HG03280 (cell line): Measurements from ENCODE around the gene TMEM183A.
"Not testable (repeated sequence)": the region's sequence is repeated elsewhere in the genome, so short reads cannot be mapped to it uniquely, and the experiment has no call there.

Experiments used
- ATAC-seq: cut with Tn5 transposase; IDR thresholded peaks from one replicate; pipeline ENCODE4 v1.9.1; 2021; ENCODE audit warnings: mild to moderate bottlenecking, moderate library complexity; ENCODE audit not compliant: unreplicated experiment

TMEM183A gene

DNA sequence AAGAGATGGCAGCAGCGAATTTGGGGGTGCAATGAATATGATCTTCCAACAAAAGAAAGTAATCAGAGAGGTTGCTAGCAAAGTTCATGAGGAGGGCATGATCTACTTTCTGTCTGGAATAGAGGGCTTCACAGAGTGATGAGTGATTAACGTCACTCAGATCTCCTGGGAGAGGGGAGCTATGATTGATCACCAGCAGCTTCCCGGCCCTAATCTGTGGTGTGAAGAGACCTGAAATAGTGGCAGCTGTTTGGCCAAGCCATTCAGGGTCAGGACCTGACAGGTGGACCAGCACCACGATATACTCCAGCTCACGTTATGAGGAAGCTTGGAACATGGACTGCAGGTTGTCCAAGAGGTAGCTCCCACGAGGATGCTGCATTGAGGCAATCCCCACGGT lies 19.9 kb upstream of the TMEM183A start:
- no peak for ATAC-seq

DNA sequence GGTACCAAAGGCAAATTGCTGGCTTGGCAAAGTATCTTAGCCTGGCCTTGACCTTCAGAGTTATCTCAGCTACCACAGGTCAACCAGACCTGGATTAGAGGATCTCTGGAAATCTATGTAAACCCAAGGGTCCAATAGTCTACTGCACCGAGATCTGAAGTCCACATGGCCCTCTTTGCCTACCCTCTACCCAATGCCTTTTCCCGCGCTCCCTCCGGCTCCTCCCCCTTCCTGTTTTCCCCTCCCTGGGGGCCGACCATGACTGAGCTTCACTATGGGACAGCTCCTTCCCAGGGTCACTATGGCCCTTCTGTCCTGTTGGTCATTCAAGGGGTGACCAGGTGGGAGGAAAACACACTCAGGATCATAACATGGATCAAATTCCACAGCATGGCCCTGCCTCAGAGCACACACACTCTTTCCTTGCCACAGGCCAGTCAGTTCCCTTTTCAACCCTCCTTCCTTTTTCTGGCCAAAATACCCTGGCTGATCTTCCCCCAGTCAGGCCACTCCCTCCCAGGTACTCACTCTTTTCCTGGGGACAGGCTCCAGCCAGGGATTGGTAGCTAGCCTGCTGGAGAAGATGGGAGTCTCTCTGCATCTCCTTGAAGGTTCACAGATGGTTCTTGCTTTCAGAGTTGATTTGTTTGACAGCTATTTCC lies 19.1 kb upstream of the TMEM183A start:
- no peak for ATAC-seq

DNA sequence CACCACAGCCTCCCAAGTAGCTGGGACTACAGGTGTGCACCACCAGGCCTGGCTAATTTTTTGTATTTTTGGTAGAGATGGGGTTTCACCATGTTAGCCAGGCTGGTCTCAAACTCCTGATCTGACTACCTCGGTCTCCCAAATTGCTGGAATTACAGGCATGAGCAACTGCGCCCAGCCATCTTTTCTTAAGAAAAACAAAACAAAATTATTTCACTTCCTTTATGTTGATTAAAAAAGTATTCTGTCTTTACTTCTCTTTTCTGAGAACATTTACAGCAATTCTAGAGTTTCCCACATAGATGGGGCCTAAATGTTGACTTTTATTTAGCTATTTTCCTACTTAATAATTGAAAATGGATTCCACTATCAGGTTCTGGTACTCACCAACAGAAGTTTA lies 17.3 kb upstream of the TMEM183A start:
- no peak for ATAC-seq

DNA sequence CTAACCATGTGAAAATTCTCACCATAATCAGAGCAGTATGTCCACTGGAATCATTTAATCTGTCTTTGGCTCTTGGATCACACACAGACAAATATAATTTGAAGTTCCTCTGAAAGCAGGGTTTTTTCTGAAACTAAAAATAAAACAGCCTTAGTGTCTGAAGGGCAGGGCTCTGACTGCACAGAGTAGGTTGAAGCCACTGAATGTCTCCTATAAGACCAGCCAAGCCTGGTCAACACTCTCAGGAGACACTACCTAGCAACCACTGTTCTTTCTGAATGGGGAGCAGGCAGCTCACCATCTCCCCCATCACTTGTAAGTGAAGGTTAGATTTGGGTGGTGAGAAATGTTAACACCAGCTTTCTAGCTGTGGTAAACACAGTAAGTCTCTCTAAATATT lies 16.1 kb upstream of the TMEM183A start:
- no peak for ATAC-seq

DNA sequence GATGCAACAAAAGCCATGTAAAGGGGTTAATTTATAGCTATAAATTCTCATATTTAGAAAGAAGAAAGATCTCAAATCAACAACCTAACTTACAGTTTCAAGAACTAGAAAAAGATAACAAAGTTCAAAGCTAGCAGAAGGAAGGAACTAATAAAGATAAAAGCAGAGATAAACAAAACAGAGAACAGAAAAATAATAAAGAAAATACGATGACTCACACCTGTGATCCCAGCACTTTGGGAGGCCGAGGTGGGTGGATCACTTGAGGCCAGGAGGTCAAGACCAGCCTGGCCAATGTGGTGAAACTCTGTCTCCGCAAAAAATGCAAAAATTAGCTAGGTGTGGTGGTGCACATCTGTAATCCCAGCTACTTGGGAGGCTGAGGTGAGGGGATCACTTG lies 12.4 kb upstream of the TMEM183A start:
- ATAC-seq: no peak

DNA sequence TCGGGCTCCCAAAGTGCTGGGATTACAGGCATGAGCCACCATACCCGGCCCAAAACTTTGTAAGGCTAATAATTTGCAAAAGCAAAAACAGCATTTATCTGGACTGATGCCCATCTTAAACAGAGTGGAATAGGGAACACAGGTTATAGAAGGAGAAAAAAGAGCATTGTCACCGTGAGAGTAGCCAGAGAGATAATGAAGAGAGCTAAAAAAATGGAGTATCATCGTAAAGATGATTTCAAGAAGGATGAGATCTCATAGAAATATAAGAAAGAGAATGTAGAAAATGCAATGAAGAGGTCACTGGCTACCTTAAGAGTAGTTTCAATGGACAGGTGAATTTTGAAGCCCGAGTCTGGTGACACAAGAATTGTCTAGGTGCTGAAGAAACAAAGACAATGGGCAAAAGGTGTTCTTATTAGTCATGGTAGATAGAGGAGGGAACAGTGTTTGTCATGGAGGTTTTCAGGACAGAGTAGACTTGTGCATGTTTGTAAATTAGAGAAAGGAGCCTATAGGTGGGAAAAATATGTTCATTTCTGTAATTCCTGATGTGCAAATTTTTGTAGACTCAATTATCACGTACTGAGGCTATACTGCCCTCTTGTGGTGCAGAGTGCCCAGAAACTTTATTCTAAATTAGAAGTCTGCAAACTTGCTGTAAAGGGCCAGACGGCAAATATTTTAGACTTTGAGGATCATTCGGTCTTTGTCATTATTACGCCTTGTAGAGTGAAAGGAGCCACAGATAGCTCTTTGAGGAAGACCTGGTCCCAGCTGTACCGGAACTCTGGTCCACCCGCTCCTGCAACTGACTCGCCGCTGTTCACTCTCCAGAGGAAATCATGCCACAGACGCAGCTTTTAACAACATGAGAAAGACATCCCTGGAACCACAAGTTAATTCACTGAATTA lies 8.1 kb upstream of the TMEM183A start:
- no peak for ATAC-seq

DNA sequence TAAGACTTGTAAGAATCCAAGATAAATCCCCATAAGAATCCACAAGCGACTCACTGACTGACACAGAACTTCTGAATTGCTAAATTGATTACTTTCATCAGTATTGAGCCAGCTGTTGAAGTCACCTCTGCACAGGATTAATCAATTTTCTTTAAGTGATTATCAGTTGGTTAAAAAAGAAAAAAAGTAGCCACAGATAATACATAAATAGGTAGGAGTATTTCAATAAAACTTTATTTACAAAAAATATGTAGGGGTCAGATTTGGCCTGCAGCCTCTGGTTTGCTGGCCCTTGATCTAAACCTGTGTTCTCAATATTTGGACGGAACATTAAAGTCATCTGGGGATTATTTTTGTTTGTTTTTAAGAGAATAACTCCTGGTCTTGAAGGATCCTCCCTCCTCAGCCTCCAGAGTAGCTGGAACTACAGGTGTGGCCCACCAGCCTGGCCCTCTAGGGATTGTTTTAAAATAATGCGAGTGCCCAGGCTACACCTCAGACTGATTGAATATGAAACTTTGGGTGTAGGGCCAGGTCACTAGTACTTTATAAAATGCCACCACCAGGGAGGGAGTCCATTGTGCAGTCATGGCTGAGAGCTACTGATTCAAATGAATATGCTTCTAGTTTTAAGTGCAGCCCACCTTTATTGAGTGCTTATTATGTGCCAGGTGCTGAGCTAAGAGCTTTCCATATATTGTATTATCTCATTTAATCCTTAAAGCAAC lies 6.8 kb upstream of the TMEM183A start:
- ATAC-seq: no peak

DNA sequence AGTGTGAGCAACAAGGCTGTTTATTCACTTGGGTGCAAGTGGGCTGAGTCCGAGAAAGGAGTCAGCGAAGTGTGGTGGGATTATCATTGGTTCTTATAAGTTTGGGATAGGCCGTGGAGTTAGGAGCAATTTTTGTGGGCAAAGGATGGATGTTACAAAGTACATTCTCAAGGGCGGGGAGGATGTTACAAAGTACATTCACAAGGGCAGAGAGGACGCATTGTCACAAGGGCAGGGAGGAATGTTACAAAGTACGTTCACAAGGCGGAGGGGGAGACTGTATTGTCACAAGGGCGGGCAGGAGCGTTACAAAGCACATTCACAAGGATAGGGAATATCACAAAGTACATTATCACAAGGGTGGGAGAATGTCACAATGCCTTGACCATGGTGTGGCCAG lies 5.2 kb upstream of the TMEM183A start:
- ATAC-seq: no peak

DNA sequence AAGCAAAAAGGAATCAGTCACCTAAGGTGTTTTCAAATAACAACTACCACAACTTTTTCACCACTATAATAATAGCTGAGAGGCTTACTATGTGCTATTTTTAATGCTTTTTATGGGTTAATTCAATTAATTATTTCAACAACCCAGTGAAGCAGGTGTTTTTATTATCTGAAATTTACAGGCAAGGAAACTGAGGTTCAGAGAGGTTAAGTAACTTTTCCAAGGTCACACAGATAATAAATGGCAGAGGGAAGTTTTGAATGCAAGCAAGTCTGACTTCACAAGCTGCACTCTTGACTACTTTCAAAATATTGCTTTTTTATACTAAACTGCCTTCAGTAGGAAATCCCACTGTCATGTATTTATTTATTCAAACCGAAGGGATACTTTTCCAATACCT lies 4.2 kb upstream of the TMEM183A start:
- no peak for ATAC-seq

DNA sequence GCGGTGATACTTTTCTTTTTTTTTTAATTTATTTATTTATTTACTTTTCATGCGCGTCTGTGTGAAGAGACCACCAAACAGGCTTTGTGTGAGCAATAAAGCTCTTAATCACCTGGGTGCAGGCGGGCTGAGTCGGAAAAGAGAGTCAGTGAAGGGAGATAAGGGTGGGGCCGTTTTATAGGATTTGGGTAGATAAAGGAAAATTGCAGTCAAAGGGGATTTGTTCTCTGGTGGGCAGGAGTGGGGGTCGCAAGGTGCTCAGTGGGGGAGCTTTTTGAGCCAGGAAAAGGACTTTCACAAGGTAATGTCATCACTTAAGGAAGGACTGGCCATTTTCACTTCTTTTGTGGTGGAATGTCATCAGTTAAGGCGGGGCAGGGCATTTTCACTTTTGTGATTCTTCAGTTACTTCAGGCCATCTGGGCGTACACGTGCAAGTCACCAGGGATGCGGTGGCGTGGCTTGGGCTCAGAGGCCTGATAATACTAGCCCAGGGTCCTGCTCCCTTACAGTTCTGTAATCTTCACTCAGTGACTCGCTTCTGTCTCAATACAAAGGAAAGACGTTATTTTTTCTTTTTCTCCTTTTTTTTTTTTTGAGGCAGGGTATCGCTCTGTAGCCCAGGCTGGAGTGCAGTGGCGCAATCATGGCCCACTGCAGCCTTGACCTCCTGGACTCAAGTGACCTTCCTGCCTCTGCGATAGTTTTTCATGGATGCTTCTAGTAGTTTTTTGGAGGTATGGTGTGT lies 1.6 kb upstream of the TMEM183A start:
- not testable (repeated sequence) for ATAC-seq

DNA sequence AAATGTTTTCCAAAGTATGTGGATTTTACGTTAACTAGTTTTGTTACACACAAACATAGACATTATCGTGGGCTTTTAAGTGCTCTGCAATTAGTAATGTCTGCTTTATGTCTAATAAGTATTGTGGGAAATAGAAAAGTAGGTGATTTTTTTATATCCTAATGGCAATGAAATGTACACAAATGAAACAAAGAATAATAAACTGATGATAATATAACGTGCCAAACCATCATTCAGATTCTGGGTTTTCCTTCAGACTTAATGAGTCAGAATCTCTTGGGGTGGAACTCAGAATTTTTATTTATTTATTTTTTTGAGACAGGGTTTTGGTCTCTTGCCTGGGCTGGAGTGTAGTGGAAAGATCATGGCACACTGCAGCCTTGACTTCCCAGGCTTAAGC lies 2.0 kb downstream of the TMEM183A start:
- no peak for ATAC-seq

DNA sequence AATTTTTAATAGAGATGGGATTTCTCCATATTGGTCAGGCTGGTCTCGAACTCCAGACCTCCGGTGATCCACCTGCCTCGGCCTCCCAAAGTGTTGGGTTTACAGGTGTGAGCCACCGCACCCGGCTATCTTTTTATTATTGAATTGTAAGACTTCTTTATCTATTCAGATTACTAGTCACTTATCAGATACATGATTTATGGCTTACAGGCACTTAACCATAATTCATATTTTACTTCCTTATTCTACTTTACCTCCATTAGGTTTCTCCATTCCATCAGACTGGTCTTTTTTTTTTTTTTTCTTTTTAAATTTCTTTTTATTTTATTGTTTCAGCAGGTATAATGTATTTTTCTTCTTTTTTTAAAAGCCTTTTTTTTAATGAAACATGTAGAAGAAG lies 4.4 kb downstream of the TMEM183A start:
- ATAC-seq: no peak

DNA sequence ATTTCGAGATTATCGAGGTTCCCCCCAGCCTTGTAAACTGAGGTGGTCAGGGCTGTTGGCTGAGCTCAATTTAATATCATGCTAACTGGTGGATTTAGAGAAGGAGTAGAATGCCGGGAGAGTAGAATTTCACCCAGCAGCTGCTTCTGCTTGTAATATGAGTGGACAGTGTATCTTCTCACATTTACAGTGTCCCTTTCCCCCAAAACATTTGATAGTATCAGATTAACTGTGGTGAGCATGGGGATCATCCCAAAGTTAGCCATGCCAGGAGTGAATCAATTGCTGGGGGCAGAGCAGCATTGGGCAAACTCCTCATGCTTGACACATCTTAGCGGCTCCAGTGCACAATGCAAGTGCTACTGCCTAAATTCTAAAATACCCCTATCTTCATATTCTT lies 9.9 kb downstream of the TMEM183A start:
- no peak for ATAC-seq

DNA sequence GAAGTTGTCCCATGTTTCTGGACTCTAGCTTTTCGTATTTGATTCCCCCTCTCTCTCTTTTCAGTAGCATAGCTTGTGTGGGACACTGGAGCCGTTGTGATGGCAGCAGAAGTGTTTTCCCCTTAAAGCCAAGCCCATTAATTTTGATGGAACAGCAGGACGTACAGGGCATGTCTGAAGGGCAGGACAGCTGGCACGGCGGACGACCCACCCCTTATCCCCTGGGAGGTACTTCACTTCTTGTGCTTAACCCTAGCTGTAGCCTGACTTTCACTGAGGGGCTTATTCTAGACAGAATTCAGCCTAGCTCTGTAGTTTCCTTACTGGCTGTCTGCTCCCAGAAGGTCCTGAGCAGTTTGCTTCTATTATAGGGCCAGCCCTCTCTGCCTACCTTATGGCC lies 10.5 kb downstream of the TMEM183A start:
- ATAC-seq: no peak

DNA sequence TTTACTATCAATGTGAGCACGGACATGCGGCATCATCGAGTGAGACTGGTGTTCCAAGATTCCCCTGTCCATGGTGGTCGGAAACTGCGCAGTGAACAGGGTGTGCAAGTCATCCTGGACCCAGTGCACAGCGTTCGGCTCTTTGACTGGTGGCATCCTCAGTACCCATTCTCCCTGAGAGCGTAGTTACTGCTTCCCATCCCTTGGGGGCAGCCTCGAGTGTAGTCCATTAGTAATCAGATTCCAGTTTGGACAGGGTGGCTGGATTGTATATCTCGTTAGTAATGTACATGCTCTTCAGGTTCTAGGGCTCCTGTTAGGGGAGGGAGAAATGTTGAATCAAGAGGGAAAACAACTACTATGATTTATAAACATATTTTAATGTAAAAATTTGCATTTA lies 15.7 kb downstream of the TMEM183A start:
- ATAC-seq: not testable (repeated sequence)

DNA sequence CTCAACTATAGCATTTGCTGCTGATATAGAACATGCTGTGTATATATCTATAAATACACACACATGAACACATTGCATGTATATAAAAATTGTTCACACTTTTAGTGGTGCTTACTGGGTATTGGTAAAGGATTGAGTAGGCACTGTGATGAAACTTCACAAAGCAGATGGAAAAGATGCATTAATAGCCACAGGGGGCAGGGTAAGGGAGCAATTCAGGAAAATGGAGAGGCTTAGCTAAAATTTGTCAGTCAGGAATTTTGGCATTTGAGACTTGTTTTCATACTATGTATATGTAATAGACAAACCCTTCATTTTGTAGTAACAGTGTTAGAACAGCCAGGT lies 18.5 kb downstream of the TMEM183A start:
- ATAC-seq: no peak

DNA sequence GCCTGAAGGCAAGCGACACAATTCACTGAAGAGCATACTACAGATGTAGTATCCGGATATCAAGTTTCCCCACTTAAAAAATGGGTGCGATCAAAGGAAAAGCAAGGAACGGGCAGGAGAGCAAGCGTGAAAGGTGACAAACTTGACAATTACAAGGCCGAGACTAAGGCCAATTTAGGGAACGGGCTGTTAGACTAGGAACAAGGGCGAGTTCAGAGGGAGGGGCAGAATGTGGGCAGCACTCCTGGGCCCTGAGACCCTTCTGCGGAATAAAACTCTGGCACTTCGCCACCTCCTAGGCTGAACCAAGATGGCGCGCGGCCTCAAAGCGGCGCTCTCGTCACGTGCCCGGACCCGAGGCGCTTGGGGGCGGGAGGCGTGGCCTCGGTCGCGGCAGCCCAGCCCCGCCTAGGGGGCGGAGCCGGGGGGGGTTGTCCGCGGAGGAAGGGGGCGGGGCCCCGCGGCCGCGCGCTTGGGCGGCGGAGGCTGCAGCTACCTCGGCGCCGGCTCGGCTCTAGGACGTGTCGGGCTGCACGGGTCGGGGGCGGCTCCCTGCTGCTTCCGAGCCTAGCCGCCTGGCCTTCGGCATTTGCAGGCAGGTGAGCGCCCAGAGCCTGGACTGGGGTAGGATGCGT lies 19.0 kb downstream of the TMEM183A start, which contains the start of gene PPFIA4:
PPFIA4 (plus strand) TSS at position 461 of the 635 bp plus-strand sequence. CDS start 12,518 bp downstream, outside the sequence.
- ATAC-seq: peak; percentile 82

DNA sequence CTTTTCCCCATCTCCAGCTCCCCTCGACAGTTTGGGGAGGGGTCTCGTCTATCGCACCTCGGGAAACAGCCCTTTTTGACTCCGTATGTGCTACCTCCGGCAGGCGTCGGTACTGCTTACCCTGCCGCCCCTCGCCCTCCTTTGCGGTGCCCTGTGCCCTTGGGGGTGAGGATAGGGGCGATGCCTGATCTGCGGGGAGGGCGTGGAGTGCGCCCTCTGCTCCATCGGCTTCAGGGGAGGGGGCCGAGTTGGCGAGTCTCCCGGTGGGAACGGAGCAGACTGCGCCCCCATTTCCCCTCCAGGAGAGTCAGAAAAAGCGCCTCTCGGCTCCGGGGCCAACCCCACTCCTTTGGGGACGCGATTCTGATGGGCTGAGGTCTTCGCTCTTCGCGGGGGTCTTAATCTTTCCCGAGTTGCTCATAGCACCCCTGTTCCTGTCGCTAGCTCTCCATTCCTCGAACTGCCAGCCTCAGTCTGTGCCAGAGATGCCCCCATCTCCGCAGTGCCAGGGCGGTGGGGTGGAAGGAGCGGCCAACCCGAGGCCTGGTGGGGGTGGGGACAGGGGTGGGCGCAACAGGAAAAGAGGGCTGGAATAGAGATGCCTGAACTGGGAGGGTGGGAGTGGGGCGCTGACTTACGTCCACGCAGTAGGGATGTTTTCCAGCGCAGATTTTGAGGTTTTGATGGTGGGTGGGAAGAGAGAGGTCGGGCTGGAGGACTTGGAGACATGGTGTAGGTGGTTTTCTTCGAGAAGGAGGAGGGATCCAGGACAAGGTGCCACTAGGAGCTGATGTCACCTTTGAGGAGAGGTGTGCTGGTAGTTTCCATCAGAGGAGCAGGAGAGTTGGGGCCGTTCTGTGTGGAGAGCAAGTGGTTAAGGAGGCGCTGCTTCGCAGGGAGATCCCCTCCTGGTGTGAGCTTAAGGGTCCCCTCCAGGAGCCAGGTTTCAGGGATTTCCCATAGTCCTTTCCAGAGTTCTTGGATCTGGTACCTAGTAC lies 19.8 kb downstream of the TMEM183A start:
- peak; percentile 26 for ATAC-seq

DNA sequence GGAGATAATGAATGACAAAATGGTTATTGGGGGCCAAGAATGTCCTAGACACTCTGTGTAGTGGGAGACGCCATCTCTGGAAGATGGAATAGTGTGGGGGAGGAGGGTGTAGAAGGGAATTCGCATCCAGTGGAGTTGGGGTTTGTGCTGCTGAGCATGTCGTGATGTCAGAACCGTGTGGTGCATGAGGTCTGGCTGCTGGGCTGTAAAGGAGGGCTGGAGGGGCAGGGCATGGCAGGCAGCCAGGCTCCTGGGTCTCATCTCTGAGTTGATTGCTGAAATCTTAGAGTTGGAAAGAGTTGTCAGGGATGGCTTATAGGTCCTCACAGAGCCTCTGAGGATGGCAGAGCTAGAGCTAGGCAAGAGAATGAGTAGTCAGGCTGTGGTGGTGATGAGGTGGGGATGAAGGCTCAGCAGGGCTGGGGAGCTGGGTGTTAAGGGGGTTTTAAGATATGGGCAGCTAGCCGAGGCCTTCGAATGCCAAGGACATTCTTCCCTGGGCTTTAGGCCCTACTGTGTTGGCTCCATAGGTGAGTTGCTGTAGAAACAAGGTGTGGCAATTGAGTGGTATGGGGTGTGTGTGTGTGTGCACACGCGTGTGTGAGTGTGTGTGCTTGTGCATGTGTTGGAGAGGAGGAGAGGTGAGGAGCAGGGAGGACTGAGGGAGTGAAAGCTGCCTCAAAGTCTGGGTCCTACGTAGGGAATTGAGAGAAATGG lies 21.1 kb downstream of the TMEM183A start:
- ATAC-seq: no peak
